ENCODE results near the gene AGBL4.
A peak's percentile ranks its signal among the peaks of the same experiment; 100 is the strongest.

The AGBL4 gene

GRCh38 chr1:48944811-48945210, 1078.9 kb downstream of the AGBL4 start:
- DNase-seq (ENCODE audit: low read depth, low spot score): no peak

GRCh38 chr1:48943826-48944225, 1079.9 kb downstream of the AGBL4 start:
- no peak for DNase-seq (ENCODE audit: low read depth, low spot score)

- DNase-seq (ENCODE audit: low read depth, low spot score): no peak
Measured at GRCh38 chr1:48943393-48943792, 1080.4 kb downstream of the AGBL4 start.

DNA sequence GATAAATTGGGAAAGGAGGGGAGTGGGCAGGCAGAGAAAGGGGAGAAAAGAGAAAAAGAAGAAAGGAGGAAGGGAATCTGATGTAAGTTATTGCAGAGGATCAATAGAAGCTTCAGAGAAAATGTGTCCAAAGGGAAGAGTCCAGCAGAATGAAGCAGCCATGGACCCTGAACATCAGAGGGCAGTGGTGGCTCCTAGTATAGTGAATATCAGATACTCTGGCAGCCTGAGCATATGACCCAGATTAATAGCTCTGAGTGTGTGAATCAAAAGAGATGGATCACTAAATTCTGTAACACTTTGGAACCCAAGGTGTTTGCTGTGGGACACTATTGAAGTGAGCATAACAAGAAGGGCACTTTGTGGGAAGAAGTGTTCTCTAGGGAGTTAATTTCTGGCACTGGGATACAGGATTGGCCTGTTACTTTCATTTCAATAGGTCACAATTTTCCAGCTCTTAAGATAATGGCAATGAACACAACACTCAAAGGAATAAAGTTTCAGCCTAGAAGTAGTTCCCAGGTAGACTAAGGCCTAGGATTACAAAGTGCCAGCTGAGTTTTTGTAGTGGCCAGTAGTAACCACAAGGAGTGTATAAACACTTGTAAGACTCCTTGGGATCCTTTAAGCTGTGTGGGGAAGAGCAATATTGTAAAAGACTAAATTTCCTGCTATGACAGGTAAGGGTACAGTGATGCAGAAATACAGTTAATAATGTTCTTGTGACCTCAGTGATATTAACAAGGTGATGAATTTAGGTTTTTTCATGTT, 1082.6 kb downstream of the AGBL4 start:
- no peak for DNase-seq (ENCODE audit: low read depth, low spot score)

DNA sequence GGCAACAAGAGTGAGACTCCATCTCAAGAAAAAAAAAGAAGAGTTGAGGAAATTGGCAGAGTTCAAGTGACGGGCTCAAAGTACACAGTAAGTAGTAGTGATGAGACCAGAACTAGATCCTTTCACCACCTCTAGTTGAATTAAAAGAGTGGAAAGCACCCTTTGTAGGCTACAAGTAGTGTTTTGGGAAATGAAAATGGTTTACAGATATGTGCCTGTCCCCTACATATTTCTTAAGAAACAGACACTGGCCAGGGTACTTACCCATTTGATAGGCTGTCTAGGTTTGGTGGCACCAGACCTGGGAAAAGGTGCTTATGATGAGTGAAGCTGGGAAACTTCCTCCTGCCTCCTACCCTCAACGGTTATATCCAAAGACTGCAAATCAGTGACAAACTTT, 1083.4 kb downstream of the AGBL4 start:
- no peak for DNase-seq (ENCODE audit: low read depth, low spot score)

DNA sequence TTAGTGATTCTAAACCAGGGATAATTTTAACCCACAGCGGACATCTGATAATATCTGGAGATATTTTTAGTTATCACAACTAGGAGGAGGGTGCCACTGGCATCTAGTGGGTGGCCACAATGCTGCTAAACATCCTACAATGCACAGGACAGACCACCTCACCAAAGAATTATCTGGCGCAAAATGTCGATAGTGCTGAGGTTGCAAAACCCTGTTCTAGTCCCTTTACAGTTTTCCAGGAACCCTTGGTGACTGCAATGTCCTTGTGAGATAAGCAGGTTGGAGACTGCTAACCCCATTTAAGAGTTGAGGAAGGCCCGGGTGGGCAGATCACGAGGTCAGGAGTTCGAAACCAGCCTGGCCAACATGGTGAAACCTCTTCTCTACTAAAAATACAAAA, 1083.9 kb downstream of the AGBL4 start:
- DNase-seq (ENCODE audit: low read depth, low spot score): no peak

GRCh38 chr1:48939042-48939441, 1084.7 kb downstream of the AGBL4 start:
- no peak for DNase-seq (ENCODE audit: low read depth, low spot score)

DNA sequence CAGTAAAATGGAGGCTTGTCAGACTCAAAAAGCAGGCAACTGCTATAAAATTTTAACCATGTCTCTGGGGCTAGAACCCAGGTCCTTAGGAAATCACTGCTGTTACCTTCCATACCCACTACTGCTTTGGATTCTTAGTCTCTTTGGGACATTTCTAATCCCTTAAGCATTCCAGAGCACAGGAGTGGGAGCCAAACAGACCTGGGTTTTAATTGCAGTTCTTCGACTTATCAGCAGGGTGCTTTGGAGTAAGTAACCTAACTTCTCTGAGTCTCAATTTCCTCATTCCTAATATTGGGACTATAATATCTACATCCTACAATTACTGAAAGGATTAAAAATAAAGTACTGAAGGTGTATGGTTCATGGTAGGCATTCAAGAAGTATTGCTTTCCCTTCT, 1086.0 kb downstream of the AGBL4 start:
- DNase-seq (ENCODE audit: low read depth, low spot score): no peak

DNA sequence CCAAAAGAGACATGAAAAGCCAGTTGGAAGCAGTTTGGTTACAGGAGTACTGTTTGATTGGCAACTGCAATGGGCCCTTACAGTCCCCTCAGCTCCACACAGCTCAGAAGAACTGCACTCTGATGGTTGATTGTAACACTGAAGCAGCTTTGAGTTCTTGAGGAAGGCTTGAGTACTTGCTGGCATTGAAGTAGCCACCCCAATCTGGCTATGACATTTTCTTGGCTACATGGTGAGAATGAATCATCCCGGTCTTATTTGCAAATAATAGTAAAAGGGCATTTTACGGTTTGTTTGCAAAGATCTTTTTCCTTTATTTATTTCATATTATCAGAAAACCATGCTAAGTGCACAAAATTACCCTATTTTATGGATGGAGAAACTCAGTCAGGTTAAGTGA, 1087.3 kb downstream of the AGBL4 start:
- DNase-seq (ENCODE audit: low read depth, low spot score): no peak

- no peak for DNase-seq (ENCODE audit: low read depth, low spot score)
Measured at GRCh38 chr1:48932366-48932765, 1091.4 kb downstream of the AGBL4 start.

GRCh38 chr1:48931506-48932192, 1092.1 kb downstream of the AGBL4 start:
- no peak for DNase-seq (ENCODE audit: low read depth, low spot score)

DNA sequence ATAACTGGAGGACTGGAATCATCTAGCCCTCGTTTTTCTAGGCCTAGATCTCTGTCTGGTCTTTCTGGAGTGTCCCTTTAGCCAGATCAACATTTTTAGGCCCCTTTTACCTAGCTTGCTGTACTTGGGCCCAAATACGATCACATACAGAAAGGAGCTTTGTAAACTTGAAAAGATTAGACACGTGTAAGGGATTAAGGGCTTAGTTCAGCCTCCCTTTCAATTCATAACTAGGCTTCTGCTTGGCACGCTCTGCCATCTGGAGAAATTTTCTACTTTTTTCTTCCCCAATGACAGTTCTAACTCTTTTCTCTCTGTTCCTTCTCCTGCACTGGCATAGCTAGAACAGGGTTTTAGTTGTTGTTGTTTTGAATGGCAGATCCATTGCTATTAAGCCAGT, 1093.7 kb downstream of the AGBL4 start:
- DNase-seq (ENCODE audit: low read depth, low spot score): no peak

GRCh38 chr1:48924099-48924498, 1099.7 kb downstream of the AGBL4 start:
- no peak for DNase-seq (ENCODE audit: low read depth, low spot score)

- no peak for DNase-seq (ENCODE audit: low read depth, low spot score)
Measured at GRCh38 chr1:48923116-48923515, 1100.6 kb downstream of the AGBL4 start.

DNA sequence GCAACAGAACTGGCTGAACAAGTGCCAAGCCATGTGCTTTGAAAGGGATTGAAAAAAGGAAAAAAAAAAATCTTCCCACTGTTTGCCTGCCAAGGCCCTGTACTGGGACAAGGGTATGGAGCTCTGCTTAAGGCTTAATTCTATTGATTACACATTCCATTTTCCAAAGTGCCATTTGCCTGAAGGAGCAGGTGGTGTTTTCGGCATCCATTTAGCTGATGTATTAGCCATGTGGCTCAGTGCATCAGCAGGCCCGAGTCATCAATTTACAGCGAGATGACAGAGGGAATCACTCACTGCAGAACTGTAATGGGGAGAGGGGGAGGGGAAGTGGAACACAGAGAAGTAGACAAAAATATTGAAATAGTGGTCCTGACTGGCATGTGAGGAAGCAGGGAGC, 1102.9 kb downstream of the AGBL4 start:
- no peak for DNase-seq (ENCODE audit: low read depth, low spot score)

GRCh38 chr1:48917901-48918603, 1105.7 kb downstream of the AGBL4 start:
- DNase-seq (ENCODE audit: low read depth, low spot score): no peak

DNA sequence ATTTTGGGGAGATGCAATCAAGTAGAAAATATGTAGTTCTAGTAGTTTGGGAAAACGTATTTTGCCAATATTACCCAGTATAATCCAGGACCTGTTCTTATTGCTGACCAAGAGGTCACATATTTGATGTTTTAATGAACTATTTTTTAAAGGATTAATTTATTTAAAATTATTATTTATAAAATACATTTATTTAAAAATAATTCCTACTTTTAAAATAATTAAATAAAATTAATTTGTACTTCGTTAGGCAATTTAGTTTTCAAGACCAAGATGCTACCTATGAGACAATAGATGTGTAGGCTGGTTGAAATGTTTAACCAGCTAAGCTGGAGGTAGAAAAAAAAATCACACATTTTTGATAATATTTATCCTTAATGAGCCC, 1106.7 kb downstream of the AGBL4 start:
- no peak for DNase-seq (ENCODE audit: low read depth, low spot score)

- DNase-seq (ENCODE audit: low read depth, low spot score): peak; percentile 13
Measured at GRCh38 chr1:48916130-48917069, 1107.4 kb downstream of the AGBL4 start.

DNA sequence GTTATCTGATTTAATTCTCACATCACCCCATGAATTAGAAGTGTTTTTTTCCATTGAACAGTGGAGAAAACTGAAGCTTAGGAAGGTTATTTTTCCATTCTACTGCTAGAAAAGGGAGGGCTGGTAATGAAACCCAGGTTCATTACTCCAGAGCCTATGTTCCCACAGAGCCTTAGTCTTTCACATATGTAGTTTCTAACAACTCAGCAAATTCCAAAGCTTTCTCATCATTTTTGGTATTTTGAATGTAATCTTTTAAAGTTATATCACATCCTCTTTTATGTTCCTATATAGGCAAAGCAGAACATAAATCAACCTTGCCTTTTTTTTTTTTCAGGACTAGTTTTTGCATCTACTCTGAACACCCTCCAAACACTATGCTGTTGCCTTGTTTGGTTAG, 1115.1 kb downstream of the AGBL4 start:
- no peak for DNase-seq (ENCODE audit: low read depth, low spot score)

DNA sequence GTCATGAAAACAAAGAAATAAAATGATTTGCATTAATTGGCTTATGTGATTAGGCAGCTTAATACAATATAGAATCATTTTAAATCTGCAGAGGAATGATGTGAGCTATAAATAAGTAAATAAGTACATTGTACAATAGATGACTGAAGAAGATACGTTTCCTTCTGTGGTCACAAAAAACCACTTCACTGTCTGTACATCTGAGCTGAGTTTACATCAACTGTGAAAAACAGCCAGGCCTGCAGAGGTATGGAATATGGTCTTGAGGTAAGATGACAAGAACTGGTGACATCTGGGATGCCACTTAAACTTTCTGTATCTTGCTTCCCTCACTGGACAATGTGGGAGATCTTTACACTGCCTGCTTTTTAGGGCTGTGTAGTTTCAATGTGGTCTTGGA, 1117.0 kb downstream of the AGBL4 start:
- no peak for DNase-seq (ENCODE audit: low read depth, low spot score)

GRCh38 chr1:48906164-48906563, 1117.6 kb downstream of the AGBL4 start:
- DNase-seq (ENCODE audit: low read depth, low spot score): no peak

GRCh38 chr1:48903291-48903690, 1120.5 kb downstream of the AGBL4 start:
- DNase-seq (ENCODE audit: low read depth, low spot score): no peak
